ENCODE measurements around the gene TBC1D22A. TPM values are rescaled to one million over a fixed set of nuclear protein-coding genes. Genes with fewer than 3 reads are reported as not detected.

TBC1D22A gene
- total RNA-seq, 2 experiments from 2014 or later, result 22.3 to 43.9 TPM

DNA sequence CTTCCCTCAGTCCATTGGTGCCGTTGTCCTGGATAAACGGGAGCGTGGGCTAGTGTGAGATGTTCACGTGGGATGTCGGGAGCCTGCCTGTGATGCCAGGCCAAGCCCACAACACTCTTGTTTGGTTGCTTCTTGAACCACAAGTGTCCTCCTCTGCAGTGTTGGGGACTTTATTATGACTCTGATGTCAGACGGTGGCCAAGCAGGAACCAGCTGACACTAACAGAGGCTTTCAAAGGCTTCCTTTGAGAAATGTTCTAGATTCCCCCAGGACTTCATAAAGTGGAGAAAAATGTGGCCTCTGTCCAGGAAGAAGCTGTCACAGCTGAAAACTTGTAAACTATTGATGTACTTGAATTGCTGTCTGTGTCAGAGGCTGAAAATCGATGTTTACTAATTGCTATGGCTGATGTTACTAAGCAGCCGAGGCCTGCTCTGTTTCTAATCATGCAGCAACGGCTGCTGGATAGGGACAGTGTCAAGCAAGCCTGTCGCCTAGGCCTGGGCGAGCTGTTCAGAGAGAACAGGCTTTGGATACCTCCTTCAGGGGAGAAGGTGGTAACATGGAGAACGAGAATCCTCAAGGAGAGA is 131.7 kb downstream of the TBC1D22A start:
- H3K9me2 ChIP-seq (ENCODE audit: insufficient read depth, low read length), result no peaks in the 10 kb centered on the region
- intact Hi-C loops (cut with micrococcal nuclease; ENCODE audit: unreplicated experiment), result no loop called here

DNA sequence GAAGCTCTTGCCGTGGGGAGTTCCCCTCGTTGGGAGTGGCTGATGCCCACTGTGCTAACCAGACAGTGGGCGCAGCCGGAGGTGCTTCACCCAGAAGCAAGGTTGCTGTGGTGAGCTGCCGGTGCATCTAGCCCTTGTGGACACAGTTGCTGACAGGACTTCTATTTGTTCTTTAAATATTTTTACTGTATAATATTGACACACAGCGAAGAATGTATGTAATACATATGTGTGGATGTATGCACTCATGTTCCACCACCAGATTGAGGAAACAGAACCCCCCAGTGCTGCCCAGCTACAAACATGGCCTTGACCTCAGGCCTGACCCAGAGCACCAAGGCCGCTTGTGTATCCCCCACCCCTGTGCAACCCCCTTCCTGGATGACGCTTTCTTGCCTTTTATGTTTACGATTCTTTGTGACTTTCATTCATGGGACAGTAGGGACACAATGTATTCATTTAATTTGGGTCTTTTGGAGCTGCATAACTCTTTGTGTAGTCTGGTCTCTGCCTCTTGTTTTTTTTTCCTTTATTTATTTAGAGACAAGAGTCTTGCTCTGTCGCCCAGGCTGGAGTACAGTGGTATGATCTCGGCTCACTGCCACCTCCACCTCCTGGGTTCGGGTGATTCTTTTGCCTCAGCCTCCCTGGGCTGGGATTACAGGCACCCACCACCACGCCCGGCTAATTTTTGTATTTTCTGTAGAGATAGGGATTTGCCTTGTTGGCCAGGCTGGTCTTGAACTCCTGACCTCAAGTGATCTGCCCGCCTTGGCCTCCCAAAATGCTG is 132.6 kb downstream of the TBC1D22A start:
- H3K27ac ChIP-seq (ENCODE audit: low read depth, low read length, poor library complexity, severe bottlenecking), result no peak overlapping the region
- TF ChIP-seq EZH2phosphoT487 (IDR thresholded peaks at IDR 0.05; ENCODE audit: borderline replicate concordance, low read depth, low read length), result no peak
- TF ChIP-seq, protein P1, sequence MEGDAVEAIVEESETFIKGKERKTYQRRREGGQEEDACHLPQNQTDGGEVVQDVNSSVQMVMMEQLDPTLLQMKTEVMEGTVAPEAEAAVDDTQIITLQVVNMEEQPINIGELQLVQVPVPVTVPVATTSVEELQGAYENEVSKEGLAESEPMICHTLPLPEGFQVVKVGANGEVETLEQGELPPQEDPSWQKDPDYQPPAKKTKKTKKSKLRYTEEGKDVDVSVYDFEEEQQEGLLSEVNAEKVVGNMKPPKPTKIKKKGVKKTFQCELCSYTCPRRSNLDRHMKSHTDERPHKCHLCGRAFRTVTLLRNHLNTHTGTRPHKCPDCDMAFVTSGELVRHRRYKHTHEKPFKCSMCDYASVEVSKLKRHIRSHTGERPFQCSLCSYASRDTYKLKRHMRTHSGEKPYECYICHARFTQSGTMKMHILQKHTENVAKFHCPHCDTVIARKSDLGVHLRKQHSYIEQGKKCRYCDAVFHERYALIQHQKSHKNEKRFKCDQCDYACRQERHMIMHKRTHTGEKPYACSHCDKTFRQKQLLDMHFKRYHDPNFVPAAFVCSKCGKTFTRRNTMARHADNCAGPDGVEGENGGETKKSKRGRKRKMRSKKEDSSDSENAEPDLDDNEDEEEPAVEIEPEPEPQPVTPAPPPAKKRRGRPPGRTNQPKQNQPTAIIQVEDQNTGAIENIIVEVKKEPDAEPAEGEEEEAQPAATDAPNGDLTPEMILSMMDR (conservative IDR thresholded peaks at IDR 0.05; ENCODE audit: low read length), result no peak
- POLR2A ChIA-PET, result no interaction called here
- no peaks in the 10 kb centered on the region for H4K20me1 ChIP-seq (ENCODE audit: insufficient read depth, low read length)
- no TSS peak for BruUV-seq (replicated peaks)
- CTCF ChIA-PET (ENCODE audit: unreplicated experiment), result no interaction called here
- peaks cover 52% of the 10 kb centered on the region for H3K36me3 ChIP-seq (ENCODE audit: insufficient read depth, low read length)
- H3K4me2 ChIP-seq (ENCODE audit: low read length), result no peak overlapping the region
- no peaks in the 10 kb centered on the region for H3K4me1 ChIP-seq (ENCODE audit: insufficient read depth, low read length, poor library complexity, severe bottlenecking)
- no peaks in the 10 kb centered on the region for H3K9me2 ChIP-seq (ENCODE audit: insufficient read depth, low read length)
- no peaks in the 10 kb centered on the region for H3K9me3 ChIP-seq (ENCODE audit: low read length)
- intact Hi-C loops (cut with micrococcal nuclease; ENCODE audit: unreplicated experiment), result no loop called here
- H2AFZ ChIP-seq (ENCODE audit: low read length), result no peak overlapping the region
- H3K79me2 ChIP-seq (ENCODE audit: insufficient read depth, low read depth, low read length), result no peaks in the 10 kb centered on the region
- DNase-seq (ENCODE audit: low spot score), result no peak
- no peak overlapping the region for H3K4me3 ChIP-seq (ENCODE audit: low read depth, low read length, poor library complexity, severe bottlenecking)

More for the DNA sequence above, 131.7 kb downstream of the TBC1D22A start:
- Histone ChIP-seq H3K9me3 (ENCODE audit: low read length) (no peaks in the 10 kb centered on the region), H2AFZ (ENCODE audit: low read length) (no peak overlapping the region), H3K79me2 (ENCODE audit: insufficient read depth, low read depth, low read length) (no peaks in the 10 kb centered on the region), H3K4me1 (ENCODE audit: insufficient read depth, low read length, poor library complexity, severe bottlenecking) (no peaks in the 10 kb centered on the region), H3K36me3 (ENCODE audit: insufficient read depth, low read length) (peaks cover 52% of the 10 kb centered on the region), H3K4me3 (ENCODE audit: low read depth, low read length, poor library complexity, severe bottlenecking) (no peak overlapping the region), H3K4me2 (ENCODE audit: low read length) (no peak overlapping the region), H3K27ac (ENCODE audit: low read depth, low read length, poor library complexity, severe bottlenecking) (no peak overlapping the region), H4K20me1 (ENCODE audit: insufficient read depth, low read length) (no peaks in the 10 kb centered on the region)
- CTCF ChIA-PET (ENCODE audit: unreplicated experiment), result no interaction called here
- TF ChIP-seq EZH2phosphoT487 (IDR thresholded peaks at IDR 0.05; ENCODE audit: borderline replicate concordance, low read depth, low read length), result no peak
- TF ChIP-seq, protein P1 (conservative IDR thresholded peaks at IDR 0.05; ENCODE audit: low read length), result no peak
- POLR2A ChIA-PET, result no interaction called here
- no TSS peak for BruUV-seq (replicated peaks)
- DNase-seq (ENCODE audit: low spot score), result no peak

DNA sequence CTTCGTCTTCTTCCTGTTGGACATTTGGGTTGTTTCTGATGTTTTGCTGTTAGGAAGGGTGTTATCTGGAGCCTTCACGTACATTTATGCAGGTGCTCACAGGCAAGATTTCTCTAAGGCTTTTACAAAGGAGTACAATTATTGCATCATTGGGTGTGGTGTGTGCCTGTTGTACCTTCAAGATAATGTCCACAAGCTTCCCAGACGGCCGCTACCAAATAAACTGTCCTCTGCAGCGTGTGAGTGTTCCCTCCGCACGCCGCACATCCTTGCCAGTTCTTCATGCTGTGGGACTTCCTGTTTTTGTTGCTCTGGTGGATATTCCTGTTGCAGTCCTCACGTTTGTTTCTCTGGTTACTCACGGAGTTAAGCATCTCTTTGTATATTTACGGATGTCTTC is 133.3 kb downstream of the TBC1D22A start:
- Histone ChIP-seq H3K9me3 (ENCODE audit: low read length) (no peaks in the 10 kb centered on the region), H4K20me1 (ENCODE audit: insufficient read depth, low read length) (no peaks in the 10 kb centered on the region), H3K4me3 (ENCODE audit: low read depth, low read length, poor library complexity, severe bottlenecking) (no peak overlapping the region), H3K4me2 (ENCODE audit: low read length) (no peak overlapping the region), H3K4me1 (ENCODE audit: insufficient read depth, low read length, poor library complexity, severe bottlenecking) (no peaks in the 10 kb centered on the region), H3K79me2 (ENCODE audit: insufficient read depth, low read depth, low read length) (no peaks in the 10 kb centered on the region), H3K9me2 (ENCODE audit: insufficient read depth, low read length) (no peaks in the 10 kb centered on the region), H3K36me3 (ENCODE audit: insufficient read depth, low read length) (peaks cover 52% of the 10 kb centered on the region), H2AFZ (ENCODE audit: low read length) (no peak overlapping the region), H3K27ac (ENCODE audit: low read depth, low read length, poor library complexity, severe bottlenecking) (no peak overlapping the region)
- intact Hi-C loops (cut with micrococcal nuclease; ENCODE audit: unreplicated experiment), result no loop called here
- BruUV-seq (replicated peaks), result no TSS peak
- ChIA-PET CTCF (ENCODE audit: unreplicated experiment) (no interaction called here), POLR2A (no interaction called here)
- TF ChIP-seq EZH2phosphoT487 (IDR thresholded peaks at IDR 0.05; ENCODE audit: borderline replicate concordance, low read depth, low read length), result no peak
- TF ChIP-seq, protein P1 (conservative IDR thresholded peaks at IDR 0.05; ENCODE audit: low read length), result no peak
- no peak for DNase-seq (ENCODE audit: low spot score)

Measured in OCI-LY7 (cell line).